CD4-positive, alpha-beta memory T cell (primary cell): ENCODE results near the gene VPS26B. TPM values are rescaled to one million over a fixed set of nuclear protein-coding genes. Genes with fewer than 3 reads are reported as not detected.
"Not testable (repeated sequence)": the region's sequence is repeated elsewhere in the genome, so short reads cannot be mapped to it uniquely, and the experiment has no call there.

ENCODE experiments used
- CTCF ChIA-PET: fragments of 350-600 bp; sonication (Branson Sonifier 250); formaldehyde crosslinking; loops from one replicate; lab custom pipeline; 2021; ENCODE audit warnings: inconsistent platforms; ENCODE audit not compliant: partially characterized antibody; lab: Charles Lee
- POLR2A ChIA-PET: fragments of 350-600 bp; sonication (Branson Sonifier 250); formaldehyde crosslinking; loops from one replicate; lab custom pipeline; 2021; ENCODE audit not compliant: partially characterized antibody; lab: Charles Lee
- DNase-seq, 5 donors: peaks; one replicate each; pipeline versions ENCODE4 v3.0.0 to v3.0.0-alpha.2; 2020 to 2022; ENCODE audit warnings: mixed read lengths in 1 of 5
- H3K27ac ChIP-seq: one replicate; pipeline ENCODE4 v1.7.0; 2013; ENCODE audit warnings: low read depth, low read length
- H3K27me3 ChIP-seq: 2 replicates; pipeline ENCODE4 v1.7.0; 2013; ENCODE audit warnings: mild to moderate bottlenecking, low read length, moderate library complexity; ENCODE audit not compliant: insufficient read depth
- H3K36me3 ChIP-seq: 2 replicates; pipeline ENCODE4 v1.7.0; 2013; ENCODE audit warnings: mild to moderate bottlenecking, low read length, moderate library complexity; ENCODE audit not compliant: insufficient read depth
- H3K4me1 ChIP-seq: 2 replicates; pipeline ENCODE4 v1.7.0; 2013; ENCODE audit warnings: mild to moderate bottlenecking, low read length, moderate library complexity; ENCODE audit not compliant: insufficient read depth
- H3K4me3 ChIP-seq, 2 donors: one replicate each; pipeline ENCODE4 v1.7.0; 2013; ENCODE audit warnings: low read length in 2 of 2, mild to moderate bottlenecking in 1 of 2
- H3K9me3 ChIP-seq, 2 donors: one replicate each; pipeline ENCODE4 v1.7.0; 2013; ENCODE audit warnings: low read length in 2 of 2, control low read depth in 1 of 2; ENCODE audit not compliant: control insufficient read depth in 1 of 2
- H3K27ac Mint-ChIP-seq, 7 donors: one replicate each; pipeline ENCODE4 v1.8.0; 2020 to 2021; ENCODE audit warnings: mixed read lengths in 7 of 7, mild to moderate bottlenecking in 6 of 7, inconsistent platforms in 3 of 7, moderate library complexity in 3 of 7
- H3K27me3 Mint-ChIP-seq, 2 donors: one replicate each; pipeline ENCODE4 v1.8.0; 2020 to 2021; ENCODE audit warnings: mixed read lengths in 2 of 2
- H3K36me3 Mint-ChIP-seq, 2 donors: one replicate each; pipeline ENCODE4 v1.8.0; 2020 to 2021; ENCODE audit warnings: mixed read lengths in 2 of 2, inconsistent platforms in 1 of 2, mild to moderate bottlenecking in 1 of 2
- H3K4me1 Mint-ChIP-seq, 4 donors: one replicate each; pipeline ENCODE4 v1.8.0; 2020 to 2021; ENCODE audit warnings: mixed read lengths in 4 of 4, mild to moderate bottlenecking in 1 of 4
- H3K4me3 Mint-ChIP-seq, 8 donors: one replicate each; pipeline ENCODE4 v1.8.0; 2020 to 2021; ENCODE audit warnings: mixed read lengths in 8 of 8, mild to moderate bottlenecking in 7 of 8, moderate library complexity in 6 of 8, inconsistent platforms in 3 of 8
- H3K9me3 Mint-ChIP-seq, 8 donors: one replicate each; pipeline ENCODE4 v1.8.0; 2020 to 2021; ENCODE audit warnings: mixed read lengths in 8 of 8, mild to moderate bottlenecking in 5 of 8, inconsistent platforms in 3 of 8, moderate library complexity in 1 of 8
- intact Hi-C: fragments of 100-400 bp; cut with micrococcal nuclease; formaldehyde crosslinking; loops from one replicate; pipeline ENCODE4 v1.15.1; 2023
- polyA plus RNA-seq, 2 donors: library from polyadenylated mRNA; unstranded; fragments of 300-500 nt; fragmentation: Illumina TruSeq; gene quantifications; one replicate each; pipeline ENCODE4 v1.2.3, GENCODE V29; 2021
- total RNA-seq, 2 experiments: library from RNA; stranded (reverse); gene quantifications; one replicate each; pipeline ENCODE4 v1.2.3, GENCODE V29; 2021

VPS26B gene
- total and polyA plus RNA-seq, 4 experiments from 2014 or later = 49.6 to 76.6 (median 64.4) TPM

- no peaks in the 10 kb centered on the region for H3K9me3 Mint-ChIP-seq
- H3K4me3 Mint-ChIP-seq = peak within 1 kb of the TSS; percentile 93 to 98 (median 96)
- no peaks in the 10 kb centered on the region for H3K9me3 ChIP-seq
- peaks cover 0 to 12% of the 10 kb centered on the region in 2 donors for H3K36me3 Mint-ChIP-seq
- DNase-seq = peak; percentile 77 to 85 (median 79)
- peak within 1 kb of the TSS; percentile 85 to 87 for H3K4me3 ChIP-seq
- no peaks in the 10 kb centered on the region for H3K27me3 ChIP-seq
- H3K27me3 Mint-ChIP-seq = no peaks in the 10 kb centered on the region
- intact Hi-C loops = loop anchor here (1.0 to 2.0 kb wide), 4 partner anchors 22 to 68 kb away; partner anchors contain the start of genes ACAD8, GLB1L2, THYN1 and VPS26B
- H3K27ac Mint-ChIP-seq = peak within 1 kb of the TSS; percentile 82 to 95 (median 91)
- no peaks in the 10 kb centered on the region for H3K36me3 ChIP-seq
- ChIA-PET POLR2A (interaction anchor here (0.8 to 6.5 kb wide), 12 partner anchors 10 to 242 kb away, joined by 3 to 62 read pairs (median 4); partner anchors contain the start of genes ACAD8, NCAPD3, THYN1 and VPS26B), CTCF (interaction anchor here (0.7 to 10.5 kb wide), 17 partner anchors 13 to 348 kb away, joined by 3 to 119 read pairs (median 4); partner anchors contain the start of genes ACAD8, GLB1L2, NCAPD3 and THYN1)
- H3K4me1 Mint-ChIP-seq = peaks cover 23 to 57% (median 41%) of the 10 kb centered on the region in 4 donors
- peak within 1 kb of the TSS; percentile 61 for H3K27ac ChIP-seq
- H3K4me1 ChIP-seq = peaks cover 37% of the 10 kb centered on the region
These were observed 51.3 kb downstream of the VPS26B start, which contains the start of gene GLB1L3 for GRCh38 chr11:134275534-134276395. TSS of gene GLB1L3 (plus strand) at chr11:134276379. CDS start at chr11:134276741, 362 bp downstream.

GRCh38 chr11:134276396-134277182 is 52.1 kb downstream of the VPS26B start:
- H3K27ac Mint-ChIP-seq = peak overlapping the region; percentile 82 to 95 (median 91)
- intact Hi-C loops = loop anchor here (1.0 to 2.0 kb wide), 4 partner anchors 23 to 69 kb away; partner anchors contain the start of genes ACAD8, GLB1L2, THYN1 and VPS26B

GRCh38 chr11:134277183-134278001 is 52.9 kb downstream of the VPS26B start:
- Histone ChIP-seq H3K27me3 (no peaks in the 10 kb centered on the region), H3K9me3 (no peaks in the 10 kb centered on the region), H3K27ac (no peak overlapping the region), H3K36me3 (no peaks in the 10 kb centered on the region), H3K4me1 (peaks cover 30% of the 10 kb centered on the region), H3K4me3 (peak overlapping the region in 1 of 2 donors; percentile 85)
- H3K4me3 Mint-ChIP-seq = peak overlapping the region; percentile 81 to 91 (median 85)
- POLR2A ChIA-PET = interaction anchor here (4.8 to 6.5 kb wide), 2 partner anchors 15 to 53 kb away, joined by 28 to 62 read pairs; partner anchors contain the start of genes NCAPD3 and VPS26B
- no peak for DNase-seq
- intact Hi-C loops = loop anchor here (2.0 kb wide), 1 partner anchor 53 kb away; the partner anchor contains the start of gene GLB1L2
- peaks cover 0 to 10% of the 10 kb centered on the region in 2 donors for H3K36me3 Mint-ChIP-seq
- peaks cover 14 to 45% (median 31%) of the 10 kb centered on the region in 4 donors for H3K4me1 Mint-ChIP-seq
- H3K27ac Mint-ChIP-seq = peak overlapping the region in 3 of 7 donors; percentile 11 to 36 (median 18)
- CTCF ChIA-PET = interaction anchor here (1.0 to 10.5 kb wide), 3 partner anchors 8 to 14 kb away, joined by 3 to 119 read pairs (median 3); no protein-coding TSS in a partner anchor
- H3K27me3 Mint-ChIP-seq = no peaks in the 10 kb centered on the region
- H3K9me3 Mint-ChIP-seq = no peaks in the 10 kb centered on the region

More at GRCh38 chr11:134276396-134277182, 52.1 kb downstream of the VPS26B start:
- Mint-ChIP-seq H3K9me3 (no peaks in the 10 kb centered on the region), H3K4me3 (peak overlapping the region; percentile 93 to 98 (median 96)), H3K36me3 (peaks cover 0 to 10% of the 10 kb centered on the region in 2 donors), H3K4me1 (peaks cover 17 to 48% (median 34%) of the 10 kb centered on the region in 4 donors), H3K27me3 (no peaks in the 10 kb centered on the region)
- Histone ChIP-seq H3K27ac (peak overlapping the region; percentile 61), H3K4me1 (peaks cover 33% of the 10 kb centered on the region), H3K36me3 (no peaks in the 10 kb centered on the region), H3K9me3 (no peaks in the 10 kb centered on the region), H3K4me3 (peak overlapping the region; percentile 85 to 87), H3K27me3 (no peaks in the 10 kb centered on the region)
- peak in 1 of 5 donors; percentile 43 for DNase-seq
- ChIA-PET CTCF (interaction anchor here (0.7 to 10.5 kb wide), 15 partner anchors 13 to 349 kb away, joined by 3 to 119 read pairs (median 4); partner anchors contain the start of genes ACAD8, GLB1L2, NCAPD3 and THYN1), POLR2A (interaction anchor here (0.8 to 6.5 kb wide), 12 partner anchors 10 to 243 kb away, joined by 3 to 62 read pairs (median 4); partner anchors contain the start of genes ACAD8, NCAPD3, THYN1 and VPS26B)

GRCh38 chr11:134278356-134278755 is 53.9 kb downstream of the VPS26B start:
- peaks cover 0 to 10% of the 10 kb centered on the region in 2 donors for H3K36me3 Mint-ChIP-seq
- peaks cover 10 to 35% (median 24%) of the 10 kb centered on the region in 4 donors for H3K4me1 Mint-ChIP-seq

GRCh38 chr11:134281635-134282034 is 57.2 kb downstream of the VPS26B start:
- H3K27ac Mint-ChIP-seq, H3K9me3 Mint-ChIP-seq, POLR2A ChIA-PET, intact Hi-C loops, H3K27ac ChIP-seq, CTCF ChIA-PET, H3K4me3 Mint-ChIP-seq, H3K4me3 ChIP-seq, H3K36me3 Mint-ChIP-seq, H3K36me3 ChIP-seq, H3K4me1 ChIP-seq, DNase-seq, H3K27me3 ChIP-seq, H3K4me1 Mint-ChIP-seq, H3K27me3 Mint-ChIP-seq, H3K9me3 ChIP-seq: not testable (repeated sequence)

More at GRCh38 chr11:134278356-134278755, 53.9 kb downstream of the VPS26B start:
- Mint-ChIP-seq H3K9me3 (no peaks in the 10 kb centered on the region), H3K4me3 (peak overlapping the region in 1 of 8 donors; percentile 35), H3K27ac (no peak overlapping the region), H3K27me3 (no peaks in the 10 kb centered on the region)
- Histone ChIP-seq H3K9me3 (no peaks in the 10 kb centered on the region), H3K4me1 (peaks cover 21% of the 10 kb centered on the region), H3K27me3 (no peaks in the 10 kb centered on the region), H3K27ac (no peak overlapping the region), H3K36me3 (no peaks in the 10 kb centered on the region), H3K4me3 (no peak overlapping the region)
- intact Hi-C loops = no loop called here
- ChIA-PET POLR2A (interaction anchor here (1.0 to 6.5 kb wide), 2 partner anchors 9 to 54 kb away, joined by 4 to 62 read pairs; partner anchors contain the start of genes NCAPD3 and VPS26B), CTCF (interaction anchor here (1.0 to 10.5 kb wide), 4 partner anchors 9 to 32 kb away, joined by 3 to 119 read pairs (median 3); no protein-coding TSS in a partner anchor)
- DNase-seq = no peak
